Effector CD4-positive, alpha-beta T cell (primary cell): ENCODE data around the gene UBE2E2.

ENCODE experiments used
- DNase-seq: peaks from one replicate; pipeline ENCODE4 v3.0.0-alpha.2; 2020

Gene UBE2E2

DNA sequence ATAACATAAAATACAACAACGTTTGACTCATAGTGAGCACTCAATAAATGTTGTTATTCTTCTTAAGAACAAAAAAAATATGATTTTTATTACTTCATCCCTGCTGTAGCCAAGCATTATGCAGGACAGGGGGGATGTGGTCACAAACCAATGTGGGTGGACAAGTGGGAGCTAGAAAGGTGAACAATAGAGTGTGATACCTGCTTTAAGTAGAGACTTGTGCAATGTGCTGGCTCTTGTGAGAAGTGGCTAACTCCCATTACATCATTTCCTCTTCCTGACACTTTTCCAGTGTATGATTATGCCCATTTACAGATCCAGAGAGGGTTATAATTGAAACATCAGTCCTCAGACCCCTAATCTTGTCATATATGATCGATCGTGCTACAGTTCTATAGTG lies 193.6 kb downstream of the UBE2E2 start:
- no peak for DNase-seq

DNA sequence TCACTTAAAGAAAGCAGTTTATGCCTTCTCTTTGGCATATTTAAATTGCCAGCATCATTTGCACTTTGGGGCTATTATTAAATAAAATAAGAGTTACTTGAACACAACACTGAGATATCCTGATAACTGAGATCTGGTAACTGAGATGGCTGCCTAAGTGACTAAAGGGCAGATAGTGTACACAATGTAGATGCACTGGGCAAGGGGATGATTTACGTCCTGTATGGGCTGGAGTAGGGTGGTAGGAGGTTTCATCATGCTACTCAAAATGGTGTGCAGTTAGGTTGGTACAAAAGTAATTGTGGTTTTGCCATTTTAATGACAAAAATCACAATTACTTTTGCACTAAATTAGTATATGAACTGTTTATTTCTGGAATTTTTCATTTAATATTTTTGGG lies 196.1 kb downstream of the UBE2E2 start:
- DNase-seq: no peak

DNA sequence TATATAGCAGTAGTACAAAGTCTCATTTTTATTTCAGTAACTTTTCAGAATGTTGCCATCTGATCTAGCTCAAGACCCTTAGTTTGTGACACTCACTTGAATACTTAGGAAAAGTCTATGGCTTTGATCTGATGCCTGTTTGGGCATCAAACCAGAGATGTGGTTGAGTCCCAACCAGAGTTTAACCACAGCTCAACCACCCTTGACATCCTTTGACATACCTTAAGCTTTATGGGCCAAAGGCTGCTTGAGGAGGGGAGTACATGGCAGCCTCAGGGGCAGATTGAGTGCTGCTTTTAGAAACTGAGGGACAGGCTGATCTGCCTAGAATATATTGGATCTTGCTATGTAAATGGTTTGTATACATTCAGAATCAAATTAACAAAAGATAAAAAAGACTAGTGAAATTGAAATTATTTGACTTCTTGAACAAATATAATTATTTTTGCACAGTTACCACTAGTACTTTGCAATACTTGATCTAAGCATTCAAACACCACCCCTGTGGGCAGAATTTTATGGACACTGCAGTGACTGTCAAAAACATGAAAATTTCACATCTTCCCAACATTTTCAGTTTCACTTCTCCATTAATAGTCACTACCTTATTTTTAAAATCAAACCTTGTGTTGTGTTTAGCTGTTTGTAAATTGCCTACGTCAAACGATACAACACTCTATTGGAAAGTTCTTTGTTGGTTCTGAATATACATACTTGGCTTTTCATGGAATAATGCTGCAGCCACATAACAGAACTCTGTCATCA lies 199.8 kb downstream of the UBE2E2 start:
- no peak for DNase-seq

DNA sequence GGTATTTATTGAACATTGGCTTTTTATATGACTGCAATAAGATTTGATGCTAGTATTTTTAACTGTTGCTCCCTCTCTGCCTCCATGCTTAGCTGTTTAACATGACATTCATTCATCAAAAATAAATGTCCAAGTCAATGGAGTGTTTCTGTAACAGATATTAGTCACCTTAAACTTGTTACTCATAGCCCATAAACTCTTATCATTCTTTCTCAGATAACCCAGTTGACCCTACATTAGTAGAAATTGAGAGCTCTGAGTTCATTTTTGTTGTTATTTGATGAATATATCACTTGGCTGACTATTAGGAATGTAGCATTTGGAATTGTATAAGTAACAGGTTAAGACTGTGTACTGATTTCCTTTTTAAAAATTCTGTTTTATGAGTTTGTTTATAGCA lies 201.1 kb downstream of the UBE2E2 start:
- DNase-seq: no peak

DNA sequence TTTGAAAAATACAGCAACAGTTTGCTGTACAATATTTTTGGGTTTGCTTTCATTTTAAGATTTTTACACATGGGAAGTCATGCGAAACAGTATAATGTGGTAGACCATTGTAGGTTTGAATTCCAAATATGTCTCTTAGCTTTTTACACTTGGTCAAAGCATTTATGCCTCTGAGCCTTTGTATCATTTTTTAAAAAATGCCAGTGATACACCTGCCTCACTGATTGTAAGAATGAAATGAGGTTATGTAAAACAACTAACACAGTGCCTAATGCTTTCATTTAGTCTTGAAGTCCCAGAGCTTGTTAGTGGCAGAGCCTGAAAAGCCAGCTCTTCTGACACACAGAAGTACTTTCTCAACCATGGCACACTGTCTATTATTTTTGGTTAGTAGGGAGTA lies 202.0 kb downstream of the UBE2E2 start:
- no peak for DNase-seq

DNA sequence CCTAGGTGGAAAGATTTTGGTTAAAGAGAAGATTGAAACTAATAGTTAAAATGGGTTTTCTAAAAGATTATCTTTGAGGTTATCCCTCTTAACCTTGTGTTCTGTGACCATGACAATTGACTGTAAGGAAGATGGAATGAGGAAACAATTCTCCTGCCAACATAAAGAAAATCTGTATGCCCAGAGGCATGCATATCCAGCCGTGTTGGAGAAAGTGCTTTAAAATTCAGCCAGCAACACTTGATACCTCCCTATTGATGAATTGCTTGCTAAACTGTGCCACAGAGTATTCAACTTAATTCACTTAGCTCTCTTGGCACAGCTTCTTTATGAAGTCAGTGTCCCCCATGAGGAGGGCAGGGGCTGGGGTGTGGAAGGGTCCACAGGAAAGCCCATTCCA lies 203.5 kb downstream of the UBE2E2 start:
- no peak for DNase-seq

DNA sequence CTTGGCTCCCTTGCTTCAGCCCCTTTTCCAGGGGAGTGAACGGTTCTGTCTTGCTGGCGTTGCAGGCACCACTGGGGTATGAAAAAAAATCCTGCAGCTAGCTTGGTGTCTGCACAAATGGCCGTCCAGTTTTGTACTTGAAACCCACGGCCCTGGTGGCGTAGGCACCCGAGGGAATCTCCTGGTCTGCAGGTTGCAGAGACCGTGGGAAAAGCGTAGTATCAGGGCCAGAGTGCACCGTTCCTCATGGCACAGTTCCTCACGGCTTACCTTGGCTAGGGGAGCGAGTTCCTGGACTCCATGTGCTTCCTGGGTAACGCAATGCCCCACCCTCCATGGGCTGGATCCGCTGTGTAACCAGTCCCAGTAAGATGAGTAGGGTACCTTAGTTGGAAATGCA lies 214.9 kb downstream of the UBE2E2 start:
- DNase-seq: no peak

DNA sequence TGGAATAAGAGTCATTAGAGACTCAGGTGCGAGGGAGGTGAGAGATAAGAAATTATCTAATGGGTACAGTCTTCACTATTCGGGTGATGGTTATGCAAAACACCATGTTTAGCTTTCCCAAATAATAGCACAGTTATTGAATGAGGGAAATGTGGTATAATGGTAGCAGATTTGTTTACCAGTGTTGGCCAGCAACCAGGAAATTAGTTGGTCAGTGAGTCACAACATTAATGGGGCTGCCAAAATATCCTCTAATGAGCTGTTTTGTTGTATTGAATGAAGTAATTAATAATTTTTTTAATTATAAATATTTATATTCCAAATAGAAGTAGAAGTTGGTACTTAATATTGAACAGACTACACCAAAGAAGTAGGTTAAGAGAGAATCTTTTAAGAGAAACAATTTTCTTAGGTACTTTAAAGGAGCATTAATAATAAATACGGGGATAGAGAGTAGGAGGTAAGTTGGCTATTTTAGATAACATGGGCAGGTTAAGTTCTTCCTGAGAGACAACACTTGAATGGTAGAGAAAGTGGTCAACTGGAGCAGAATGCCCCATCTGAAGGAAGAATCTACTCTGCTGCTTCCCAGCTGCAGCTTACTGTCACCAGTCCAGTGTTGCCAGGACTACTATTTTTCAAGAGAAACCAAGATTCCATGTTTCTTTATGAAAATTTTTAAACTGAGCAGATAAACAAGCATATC lies 218.8 kb downstream of the UBE2E2 start:
- DNase-seq: no peak

DNA sequence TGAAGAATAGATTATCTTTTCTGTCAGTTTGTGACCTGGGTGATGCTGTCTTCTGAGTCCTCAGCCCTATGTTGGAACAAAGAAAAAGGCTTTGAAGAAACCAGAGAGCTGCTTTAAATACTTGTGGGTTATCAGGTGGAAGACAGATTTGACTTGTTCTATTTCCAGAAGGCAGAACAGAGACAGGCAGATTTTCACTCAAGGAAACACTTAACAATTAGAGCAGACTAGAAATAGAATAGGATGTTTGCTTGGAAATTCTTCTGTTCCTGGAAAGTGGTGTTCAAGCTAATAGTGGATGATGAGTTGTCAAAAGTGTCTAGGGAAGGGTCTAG lies 219.4 kb downstream of the UBE2E2 start:
- DNase-seq: no peak

DNA sequence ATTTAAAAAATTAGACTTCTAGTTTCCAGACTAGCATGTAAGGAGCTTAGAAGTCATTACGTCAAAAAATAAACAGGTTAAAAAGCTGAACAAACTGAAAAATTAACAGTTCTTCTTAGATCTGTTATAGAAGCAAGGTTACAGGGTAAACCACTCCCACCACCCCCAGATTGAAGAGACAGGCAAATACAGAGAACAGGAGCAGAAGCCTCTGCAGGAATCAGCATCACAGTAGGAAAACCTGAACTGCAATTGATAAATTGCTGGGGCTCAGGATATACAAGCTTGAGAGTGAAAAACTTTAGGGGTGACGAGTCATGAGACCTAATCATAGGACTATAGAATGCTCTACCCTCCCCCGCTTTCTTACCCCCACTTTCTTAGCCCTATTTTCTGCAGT lies 222.3 kb downstream of the UBE2E2 start:
- no peak for DNase-seq

DNA sequence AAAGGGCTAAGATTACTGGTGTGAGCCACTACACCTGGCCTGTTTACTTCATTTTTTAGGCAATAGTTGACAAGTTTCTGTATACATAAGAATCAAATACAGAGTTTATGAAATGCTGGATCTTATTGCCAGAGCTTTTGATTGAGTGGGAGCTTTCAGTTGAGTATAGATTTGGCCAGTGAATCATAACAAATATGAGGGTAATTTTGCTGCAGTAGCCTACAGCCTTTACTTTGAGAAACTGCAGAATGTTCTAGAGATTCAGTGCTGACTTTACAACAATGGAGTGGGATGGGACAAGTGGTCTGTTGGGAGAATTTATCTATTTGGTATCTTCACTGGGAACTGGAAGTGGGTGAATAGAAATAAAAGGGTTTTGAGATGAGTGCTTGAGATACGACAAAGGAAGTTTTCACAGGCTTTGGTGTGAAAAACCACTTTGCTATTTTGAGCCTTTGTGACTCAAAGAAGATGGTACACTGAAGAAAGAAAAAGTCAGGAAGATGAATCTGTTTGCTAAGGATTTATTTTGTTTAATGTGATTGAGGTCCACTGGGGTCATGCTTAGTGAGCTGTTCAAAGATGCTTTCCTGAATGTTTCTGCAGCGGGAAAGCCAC lies 227.8 kb downstream of the UBE2E2 start:
- DNase-seq: no peak

DNA sequence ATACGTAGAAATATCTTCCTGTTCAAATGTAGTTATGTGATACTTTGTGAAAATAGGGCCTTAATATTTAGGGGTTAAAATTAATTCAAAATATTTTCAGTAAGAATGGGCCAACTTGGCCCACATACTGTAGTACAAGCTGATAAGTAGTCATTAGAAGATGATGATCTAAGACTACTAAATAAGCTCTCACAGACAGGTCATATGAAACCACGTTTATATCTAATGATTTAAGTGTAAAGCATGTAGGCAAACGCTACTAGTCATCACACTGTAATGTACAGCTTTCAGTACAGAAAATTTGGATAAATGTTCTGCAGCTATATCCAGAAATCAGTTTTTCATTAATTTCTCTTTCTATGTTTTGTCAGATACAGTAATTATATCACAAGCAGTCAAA lies 228.6 kb downstream of the UBE2E2 start:
- no peak for DNase-seq

DNA sequence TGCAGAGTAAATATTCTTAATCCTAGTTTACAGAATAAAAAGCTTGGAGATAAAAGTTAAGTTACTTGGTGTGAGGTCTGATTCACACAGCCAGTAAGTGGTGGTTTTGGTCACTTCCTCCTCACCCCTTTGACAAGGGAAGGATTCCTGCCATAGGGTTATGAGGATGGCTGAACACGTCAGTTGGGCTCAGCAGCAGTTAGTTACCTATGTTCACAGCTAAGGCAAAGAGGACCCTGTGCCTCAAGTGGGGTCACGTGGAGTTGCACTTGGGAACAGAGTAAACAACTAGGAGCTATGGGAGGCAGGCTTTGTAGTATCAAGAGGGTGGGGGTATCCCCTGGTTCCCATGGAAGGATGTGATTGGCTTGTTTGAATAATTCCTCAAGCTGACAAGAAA lies 232.2 kb downstream of the UBE2E2 start:
- no peak for DNase-seq

DNA sequence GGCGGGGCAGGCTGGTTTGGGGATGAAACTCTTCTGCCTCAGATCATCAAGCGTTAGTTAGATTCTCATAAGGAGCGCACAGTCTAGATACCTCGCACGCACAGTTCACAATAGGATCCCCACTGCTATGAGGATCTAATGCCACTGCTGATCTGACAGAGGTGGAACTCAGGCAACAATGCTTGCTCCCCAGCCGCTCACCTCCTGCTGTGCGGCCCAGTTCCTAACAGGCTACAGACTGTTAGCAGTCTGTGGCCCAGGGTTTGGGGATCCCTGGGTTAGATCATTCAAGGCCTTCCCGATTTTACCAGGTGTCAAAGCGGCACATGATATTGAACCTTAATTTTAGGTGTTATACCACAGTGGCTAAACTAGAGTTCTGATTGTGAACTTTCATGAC lies 232.8 kb downstream of the UBE2E2 start:
- DNase-seq: no peak

DNA sequence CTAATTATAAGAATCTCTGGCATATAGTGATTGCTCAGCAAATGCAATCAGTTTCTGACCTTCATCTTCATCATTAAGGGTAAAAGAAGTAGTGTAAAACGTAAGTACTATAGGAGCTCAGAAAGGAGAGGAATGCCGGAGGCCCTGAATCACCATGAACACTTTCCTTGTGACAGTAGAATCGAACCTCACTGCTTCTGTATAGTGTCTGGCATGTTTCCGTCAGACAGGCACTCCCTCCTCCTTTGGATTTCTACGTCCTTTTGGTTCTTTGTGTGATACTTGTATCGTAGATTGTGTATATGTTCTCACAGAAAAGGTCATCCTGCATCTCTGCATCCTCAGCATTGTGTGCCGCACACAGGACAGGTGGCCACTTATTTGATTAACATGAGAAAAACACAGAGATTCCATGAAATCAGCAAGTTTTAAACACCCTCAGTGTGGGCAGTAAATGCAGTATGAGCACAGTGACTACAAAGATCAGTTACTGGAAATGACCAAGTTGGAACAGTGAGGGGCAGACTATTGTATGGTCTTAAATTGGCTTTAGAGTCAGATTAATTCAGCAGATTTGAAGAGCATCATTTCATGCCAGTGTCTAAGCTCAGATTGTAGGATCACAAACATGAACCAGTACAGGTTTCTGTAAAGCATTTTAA lies 234.5 kb downstream of the UBE2E2 start:
- no peak for DNase-seq

DNA sequence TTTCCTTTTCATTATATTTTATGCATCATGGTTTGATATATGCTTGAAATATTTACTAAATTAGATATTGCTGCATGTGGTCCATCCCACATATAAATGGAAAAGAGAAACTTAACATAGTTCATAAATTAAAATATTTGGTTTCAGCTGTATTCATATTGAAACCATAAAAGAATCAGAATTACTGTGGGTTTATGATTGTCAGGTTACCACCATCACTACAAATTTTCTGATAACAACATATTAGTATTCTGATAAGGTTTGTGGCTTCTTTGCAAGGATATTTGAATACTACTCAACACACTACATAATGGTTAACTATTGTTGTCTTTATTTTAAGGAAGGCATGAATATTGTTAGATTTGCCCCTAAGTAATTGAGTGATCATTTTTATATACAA lies 235.5 kb downstream of the UBE2E2 start:
- DNase-seq: no peak

DNA sequence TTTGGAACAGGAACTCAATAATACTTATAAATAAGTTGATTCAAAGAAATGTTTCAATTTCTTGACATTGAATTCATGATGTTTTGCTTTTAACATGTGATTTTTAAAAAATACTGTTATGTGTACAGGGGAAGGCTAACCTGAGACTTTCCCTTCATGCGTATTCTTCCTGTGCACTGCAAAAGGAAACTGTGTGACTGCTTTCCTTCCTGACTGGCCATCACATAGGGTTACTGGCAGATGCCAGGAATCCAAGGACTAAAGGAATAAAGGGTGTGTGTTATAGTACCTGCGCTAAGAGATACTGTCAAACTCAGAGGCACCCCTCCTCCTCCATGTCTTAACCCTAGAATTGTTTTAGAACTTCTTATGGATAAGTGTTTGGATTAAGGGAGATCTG lies 236.0 kb downstream of the UBE2E2 start:
- no peak for DNase-seq

DNA sequence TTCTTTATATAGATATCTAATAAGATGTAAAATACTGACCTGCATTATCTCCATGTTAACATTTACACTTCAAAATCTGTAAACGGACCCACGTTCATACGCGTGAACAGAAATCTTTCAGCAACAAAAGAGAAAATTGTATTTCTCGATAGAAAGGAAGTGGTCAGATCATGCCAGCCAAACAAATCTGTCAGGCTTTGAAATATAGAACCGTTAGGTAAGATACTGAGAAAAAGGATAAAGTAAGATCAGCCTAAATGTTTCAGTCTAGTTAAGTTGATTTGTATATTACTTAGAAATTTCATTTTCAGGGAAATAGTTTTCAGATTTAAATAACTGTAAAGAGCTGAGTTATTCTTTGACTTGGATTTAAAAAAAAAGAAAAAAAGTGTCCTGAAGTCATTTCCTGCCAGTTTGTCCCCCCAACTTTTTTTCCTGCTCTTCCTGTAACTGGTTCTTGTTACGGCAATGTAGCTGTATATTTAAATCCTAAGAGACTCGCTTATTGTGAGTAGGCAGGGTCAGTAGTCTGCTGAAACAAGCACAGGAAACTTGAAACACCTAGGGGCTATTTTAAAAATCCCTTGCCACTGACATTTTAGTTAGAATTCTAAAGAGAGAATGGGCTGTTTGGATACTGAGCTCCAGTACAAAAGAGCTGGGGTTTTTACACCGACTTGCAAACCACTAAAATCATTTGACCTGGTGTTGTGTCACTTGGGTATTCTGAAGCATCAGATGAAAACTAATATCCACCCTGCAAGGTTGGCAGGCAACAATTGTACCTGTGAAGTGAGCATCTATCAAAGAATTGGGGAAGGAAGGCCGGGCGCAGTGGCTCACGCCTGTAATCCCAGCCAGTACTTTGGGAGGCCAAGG lies 237.5 kb downstream of the UBE2E2 start:
- DNase-seq: no peak

DNA sequence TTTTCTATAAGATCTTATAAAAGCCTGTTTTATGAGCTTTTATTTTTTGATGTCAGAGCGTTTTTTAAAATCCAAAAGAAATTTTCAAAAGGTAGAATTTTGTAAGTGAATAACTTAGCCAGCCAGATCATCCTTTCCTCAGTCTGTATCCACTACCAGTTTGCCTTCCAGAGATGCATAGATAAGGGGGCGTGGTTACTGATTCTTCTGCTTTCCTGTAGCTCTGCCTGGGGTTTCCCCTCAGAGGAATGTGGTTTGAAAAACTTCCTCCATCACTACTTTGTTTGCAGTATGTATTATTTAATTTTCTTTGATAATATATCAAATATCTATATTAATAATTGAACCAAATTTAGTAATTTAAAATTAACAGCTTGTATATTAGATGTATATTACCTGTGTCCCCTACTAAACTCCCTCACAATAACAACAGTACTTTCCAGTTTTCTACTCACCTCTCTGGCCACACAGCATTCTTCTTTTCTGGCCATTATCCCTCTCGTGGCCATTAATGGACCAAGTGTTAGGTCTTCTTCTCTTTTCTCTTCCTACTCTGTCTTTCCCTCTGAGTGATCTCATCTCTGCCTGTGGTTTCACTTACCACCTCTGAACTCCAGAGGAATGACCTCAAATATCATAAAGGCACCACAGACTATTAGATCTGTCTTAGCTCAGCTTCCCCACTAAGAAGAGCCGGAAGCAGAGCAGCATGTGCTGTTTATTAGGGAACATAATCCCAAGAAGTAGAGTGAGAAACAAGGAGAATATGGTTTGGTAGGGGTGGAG lies 239.7 kb downstream of the UBE2E2 start:
- DNase-seq: no peak

DNA sequence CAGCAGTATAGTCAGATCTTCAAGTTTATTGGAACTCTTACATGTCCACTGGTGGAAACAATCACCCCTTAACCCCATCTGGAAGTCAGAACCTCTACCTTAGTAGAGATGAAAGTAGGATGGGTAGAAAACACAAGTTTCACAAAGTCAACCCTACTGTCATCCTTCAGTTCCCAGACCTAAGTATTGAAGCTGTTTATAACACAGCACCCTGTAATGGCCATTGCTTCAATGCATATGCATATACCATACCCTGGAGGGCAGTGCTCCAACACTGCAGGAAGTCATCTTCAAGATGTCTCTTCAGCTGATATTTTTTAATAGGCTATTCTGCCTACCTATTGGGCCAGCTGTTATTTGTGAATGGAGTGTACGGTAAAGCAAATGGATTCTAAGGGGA lies 241.3 kb downstream of the UBE2E2 start:
- DNase-seq: no peak

DNA sequence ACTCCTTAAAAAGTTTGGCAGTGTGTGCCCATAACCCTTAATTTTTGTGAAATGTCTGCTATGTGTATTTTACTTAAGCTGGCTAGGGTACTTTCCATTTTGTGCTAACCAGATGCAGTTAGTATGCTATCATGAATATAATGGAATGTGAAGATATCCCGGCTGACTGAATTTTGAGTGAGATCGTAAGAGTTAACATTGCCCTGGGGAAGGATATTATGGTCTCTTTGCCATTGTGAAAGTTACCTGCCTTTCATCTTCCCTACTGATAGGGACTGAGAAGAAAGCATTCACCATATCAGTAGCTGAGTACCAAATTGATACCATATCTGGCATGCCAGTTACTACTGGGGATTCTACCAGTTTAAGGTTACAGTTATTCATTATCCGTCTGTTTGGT lies 243.2 kb downstream of the UBE2E2 start:
- no peak for DNase-seq

DNA sequence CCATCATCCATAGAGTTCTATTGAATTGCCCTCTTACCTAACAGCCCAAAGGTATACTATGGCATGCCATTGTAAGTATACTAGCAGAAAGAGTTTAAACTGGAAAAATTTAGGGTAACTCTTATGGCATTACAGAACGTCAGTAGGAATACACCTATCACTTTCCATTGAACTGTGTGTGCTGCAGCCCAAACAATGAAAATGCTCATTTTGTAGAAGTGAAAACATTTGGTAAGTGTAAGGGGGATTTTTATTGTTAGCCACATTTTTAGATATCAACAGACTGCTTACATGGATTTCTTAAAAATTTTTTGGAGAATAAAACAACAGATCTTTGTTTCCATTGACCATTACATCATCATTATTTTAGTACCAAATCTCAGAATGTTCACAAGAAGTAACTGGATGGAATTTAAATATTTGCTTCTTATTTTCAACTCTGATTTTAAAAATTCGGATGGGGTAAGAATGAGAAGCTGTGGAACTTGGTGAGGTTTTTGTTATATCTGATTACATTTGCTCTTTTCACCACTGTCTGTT lies 245.9 kb downstream of the UBE2E2 start:
- no peak for DNase-seq
